GM18502 (cell line): ENCODE results near the gene TSGA10IP.

Source experiments
- ATAC-seq: cut with Tn5 transposase; IDR thresholded peaks from one replicate; pipeline ENCODE4 v1.9.1; 2021; ENCODE audit warnings: mild to moderate bottlenecking; ENCODE audit not compliant: unreplicated experiment, poor library complexity

TSGA10IP gene

GRCh38 chr11:65917434-65918210 lies 27.7 kb upstream of the TSGA10IP start:
- no peak for ATAC-seq

- peak; percentile 51 for ATAC-seq
These were observed 26.8 kb upstream of the TSGA10IP start, which contains the start of gene C11orf68 for GRCh38 chr11:65918211-65919140. Gene C11orf68, minus strand, starts transcription at chr11:65919062. Its CDS starts 31 bp downstream, at chr11:65919031.

- ATAC-seq, result peak; percentile 84
These were observed 26.1 kb upstream of the TSGA10IP start, which contains the start of gene DRAP1 for GRCh38 chr11:65919141-65919572. Gene DRAP1, plus strand, starts transcription at chr11:65919426. Its CDS starts 76 bp downstream, at chr11:65919502.

GRCh38 chr11:65919573-65920371 lies 25.5 kb upstream of the TSGA10IP start:
- peak; percentile 48 for ATAC-seq

GRCh38 chr11:65920372-65920802 lies 24.9 kb upstream of the TSGA10IP start:
- ATAC-seq, result no peak

GRCh38 chr11:65921033-65921555 lies 24.2 kb upstream of the TSGA10IP start:
- ATAC-seq, result no peak

- ATAC-seq, result no peak
These were observed 23.4 kb upstream of the TSGA10IP start for GRCh38 chr11:65921876-65922275.

GRCh38 chr11:65922565-65922964 lies 22.7 kb upstream of the TSGA10IP start:
- ATAC-seq, result no peak

GRCh38 chr11:65925397-65925796 lies 19.9 kb upstream of the TSGA10IP start:
- ATAC-seq, result no peak

- peak; percentile 76 for ATAC-seq
These were observed 17.3 kb upstream of the TSGA10IP start for GRCh38 chr11:65927904-65928397.

- no peak for ATAC-seq
These were observed 16.6 kb upstream of the TSGA10IP start for GRCh38 chr11:65928667-65929066.

- no peak for ATAC-seq
These were observed 13.3 kb upstream of the TSGA10IP start for GRCh38 chr11:65931773-65932557.

GRCh38 chr11:65932558-65932919 lies 12.7 kb upstream of the TSGA10IP start:
- ATAC-seq, result no peak

GRCh38 chr11:65934014-65934413 lies 11.3 kb upstream of the TSGA10IP start:
- no peak for ATAC-seq

- no peak for ATAC-seq
These were observed 7.5 kb upstream of the TSGA10IP start for GRCh38 chr11:65937766-65938165.

GRCh38 chr11:65941720-65942310 lies 3.5 kb upstream of the TSGA10IP start:
- no peak for ATAC-seq

- no peak for ATAC-seq
These were observed 2.7 kb upstream of the TSGA10IP start for GRCh38 chr11:65942531-65942930.

- ATAC-seq, result no peak
These were observed 1.1 kb upstream of the TSGA10IP start for GRCh38 chr11:65944191-65944590.

- no peak for ATAC-seq
These were observed 513 bp upstream of the TSGA10IP start for GRCh38 chr11:65944767-65945166.
